GM12874 (cell line): ENCODE data around the gene GKN1.

Source experiments
- TF ChIP-seq, protein P1 (sequence below): IDR thresholded peaks from 2 replicates; pipeline ENCODE4 v1.5.1; 2011; ENCODE audit warnings: low read depth, mild to moderate bottlenecking, control low read depth, low read length, moderate library complexity; ENCODE audit not compliant: insufficient read depth

Gene GKN1, protein sequence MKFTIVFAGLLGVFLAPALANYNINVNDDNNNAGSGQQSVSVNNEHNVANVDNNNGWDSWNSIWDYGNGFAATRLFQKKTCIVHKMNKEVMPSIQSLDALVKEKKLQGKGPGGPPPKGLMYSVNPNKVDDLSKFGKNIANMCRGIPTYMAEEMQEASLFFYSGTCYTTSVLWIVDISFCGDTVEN

DNA sequence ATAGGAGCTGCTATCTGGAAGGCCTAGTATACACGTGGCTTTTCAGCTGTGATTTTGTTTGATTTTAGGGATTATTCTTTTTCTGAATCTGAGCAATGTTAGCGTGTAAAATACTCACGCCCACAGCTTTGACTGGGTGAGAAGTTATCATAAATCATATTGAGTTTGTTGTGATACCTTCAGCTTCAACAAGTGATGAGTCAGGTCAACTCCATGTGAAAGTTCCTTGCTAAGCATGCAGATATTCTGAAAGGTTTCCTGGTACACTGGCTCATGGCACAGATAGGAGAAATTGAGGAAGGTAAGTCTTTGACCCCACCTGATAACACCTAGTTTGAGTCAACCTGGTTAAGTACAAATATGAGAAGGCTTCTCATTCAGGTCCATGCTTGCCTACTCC, at the start of gene GKN1:
Gene GKN1, plus strand, starts transcription at position 386 of the 400 bp plus-strand sequence. CDS start 42 bp downstream, outside the sequence.
- TF ChIP-seq, protein P1, sequence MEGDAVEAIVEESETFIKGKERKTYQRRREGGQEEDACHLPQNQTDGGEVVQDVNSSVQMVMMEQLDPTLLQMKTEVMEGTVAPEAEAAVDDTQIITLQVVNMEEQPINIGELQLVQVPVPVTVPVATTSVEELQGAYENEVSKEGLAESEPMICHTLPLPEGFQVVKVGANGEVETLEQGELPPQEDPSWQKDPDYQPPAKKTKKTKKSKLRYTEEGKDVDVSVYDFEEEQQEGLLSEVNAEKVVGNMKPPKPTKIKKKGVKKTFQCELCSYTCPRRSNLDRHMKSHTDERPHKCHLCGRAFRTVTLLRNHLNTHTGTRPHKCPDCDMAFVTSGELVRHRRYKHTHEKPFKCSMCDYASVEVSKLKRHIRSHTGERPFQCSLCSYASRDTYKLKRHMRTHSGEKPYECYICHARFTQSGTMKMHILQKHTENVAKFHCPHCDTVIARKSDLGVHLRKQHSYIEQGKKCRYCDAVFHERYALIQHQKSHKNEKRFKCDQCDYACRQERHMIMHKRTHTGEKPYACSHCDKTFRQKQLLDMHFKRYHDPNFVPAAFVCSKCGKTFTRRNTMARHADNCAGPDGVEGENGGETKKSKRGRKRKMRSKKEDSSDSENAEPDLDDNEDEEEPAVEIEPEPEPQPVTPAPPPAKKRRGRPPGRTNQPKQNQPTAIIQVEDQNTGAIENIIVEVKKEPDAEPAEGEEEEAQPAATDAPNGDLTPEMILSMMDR: no peak

DNA sequence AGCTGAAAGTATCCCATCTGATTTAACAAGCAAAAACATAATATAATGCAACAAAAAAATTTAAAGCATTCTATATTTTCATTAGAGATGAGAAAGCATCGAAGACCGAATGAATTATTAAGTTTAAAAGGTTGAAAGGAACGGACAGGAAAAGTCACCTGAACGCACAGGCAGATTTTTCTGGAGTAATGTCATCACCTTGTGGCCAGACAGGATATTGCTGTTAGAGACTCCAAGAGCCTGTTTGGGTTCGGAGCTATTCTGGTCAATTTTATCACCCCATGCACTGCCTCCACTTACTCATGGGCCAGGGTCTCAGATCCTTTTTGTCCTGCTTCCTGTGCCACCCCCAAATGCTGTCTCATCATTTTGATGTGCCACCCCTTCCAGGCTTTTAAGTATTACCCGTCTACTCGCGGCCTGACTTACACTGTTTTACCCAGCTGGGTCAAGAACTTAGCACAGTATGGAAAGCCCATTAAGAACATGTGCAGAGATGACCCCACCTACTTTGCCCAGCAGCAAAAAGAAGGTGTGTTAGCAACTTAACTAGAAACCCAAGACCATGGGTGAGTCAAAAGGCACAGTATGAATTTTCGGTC, 49.0 kb upstream of the GKN1 start:
- TF ChIP-seq, protein P1: peak; percentile 88

DNA sequence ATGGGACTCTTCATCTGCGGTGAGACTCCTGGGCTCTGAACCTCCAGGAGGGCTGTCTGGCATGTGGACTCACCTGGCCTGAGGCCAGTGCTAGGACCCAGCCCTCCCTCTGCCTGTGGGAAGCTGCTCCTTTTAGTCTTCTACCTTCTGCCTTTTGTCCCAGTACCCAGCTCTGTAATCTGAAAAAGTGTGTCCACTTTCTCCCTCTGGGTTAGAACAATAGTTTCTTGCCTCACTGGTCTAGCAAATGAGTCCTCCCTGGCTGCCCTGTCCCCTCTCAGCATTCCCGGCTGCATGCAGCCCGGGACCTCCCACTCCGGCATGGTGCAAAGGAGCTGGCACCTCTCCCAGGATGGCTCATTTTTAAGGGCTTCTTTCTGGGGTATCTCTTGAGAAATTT, 47.6 kb upstream of the GKN1 start:
- TF ChIP-seq, protein P1: no peak

DNA sequence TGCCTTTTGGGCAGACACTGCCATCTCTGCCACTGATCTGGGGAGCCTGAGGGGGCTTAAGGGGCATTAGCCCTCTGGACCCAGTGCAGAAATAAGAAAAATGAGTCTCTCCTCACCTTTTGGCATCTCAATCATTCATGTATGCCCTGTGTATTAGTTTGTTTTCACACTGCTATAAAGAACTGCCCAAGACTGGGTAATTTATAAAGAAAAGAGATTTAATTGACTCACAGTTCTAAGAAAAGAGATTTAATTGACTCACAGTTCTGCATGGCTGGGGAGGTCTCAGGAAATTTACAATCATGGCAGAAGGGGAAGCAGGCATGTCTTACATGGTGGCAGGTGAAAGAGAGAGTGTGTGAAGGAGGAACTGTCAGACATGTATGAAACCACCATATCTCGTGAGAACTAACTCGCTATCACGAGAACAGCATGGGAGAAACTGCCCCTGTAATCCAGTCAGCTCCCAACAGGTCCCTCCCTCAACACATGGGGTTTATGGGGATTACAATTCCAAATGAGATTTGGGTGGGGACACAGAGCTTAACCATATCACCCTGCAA, 43.2 kb upstream of the GKN1 start:
- TF ChIP-seq, protein P1: no peak

DNA sequence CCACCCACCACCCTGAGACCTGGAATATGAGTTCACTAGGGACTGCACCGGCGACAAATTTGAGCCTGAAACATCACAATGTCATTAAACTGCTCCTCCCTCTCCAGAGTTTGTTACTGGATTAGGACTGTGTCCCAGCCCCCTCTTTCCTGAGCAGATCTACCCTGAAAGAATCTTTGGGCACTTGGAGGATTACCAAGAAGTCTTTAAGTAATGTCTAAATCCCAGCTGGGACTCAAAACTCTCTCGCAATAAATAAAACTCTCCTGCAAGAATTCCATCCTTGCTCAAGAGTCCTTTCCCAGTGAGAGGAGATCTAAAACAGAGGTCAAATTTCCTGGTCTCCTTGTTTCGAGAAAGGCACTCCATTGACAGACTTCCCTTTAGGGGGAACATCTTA, 42.6 kb upstream of the GKN1 start:
- TF ChIP-seq, protein P1: no peak

DNA sequence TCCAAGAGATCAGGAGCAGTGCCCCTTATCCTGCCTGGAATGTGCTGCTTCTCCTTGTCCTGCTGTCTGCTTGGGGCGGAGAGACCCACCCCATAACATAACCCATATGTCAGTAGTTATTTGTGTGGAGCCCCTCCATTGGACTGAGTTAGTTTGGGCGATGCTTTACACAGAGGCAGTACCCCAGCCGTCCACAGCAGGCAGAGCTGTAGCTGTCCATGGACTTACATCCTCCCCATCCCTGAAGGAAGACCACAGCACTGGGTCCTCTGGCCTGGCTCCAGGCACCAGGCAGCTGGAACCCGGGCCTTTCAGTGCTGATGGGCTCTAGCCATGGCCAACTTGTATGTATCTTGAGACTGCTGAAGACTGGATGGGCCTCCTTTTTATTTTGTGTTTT, 42.0 kb upstream of the GKN1 start:
- TF ChIP-seq, protein P1: no peak

DNA sequence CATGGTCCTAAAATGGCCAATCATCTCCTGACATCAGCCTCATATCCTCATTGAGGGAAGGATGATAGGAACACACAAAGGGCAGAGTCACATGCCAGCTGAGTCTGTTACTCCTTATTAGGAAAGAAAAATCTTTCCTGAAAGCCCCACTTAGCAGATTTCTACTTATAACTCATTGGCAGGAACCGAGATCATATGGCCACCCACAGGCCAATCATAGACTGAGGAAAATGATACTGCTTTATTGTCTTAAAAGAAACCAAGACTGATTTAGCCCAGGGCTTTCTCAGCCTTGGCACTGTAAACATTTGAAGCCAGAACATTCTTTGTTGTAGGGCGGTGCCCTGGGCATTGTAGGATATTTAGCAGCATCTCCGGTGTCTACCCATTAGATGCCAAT, 40.4 kb upstream of the GKN1 start:
- TF ChIP-seq, protein P1: no peak
